GM12801 (cell line): Measurements from ENCODE around the gene EEF1AKMT3.

ENCODE experiments used
- TF ChIP-seq, protein P1 (sequence below): IDR thresholded peaks from one replicate; pipeline ENCODE4 v1.5.1; 2011; ENCODE audit warnings: control low read depth; ENCODE audit not compliant: insufficient read length; ENCODE audit errors: extremely low read depth

Gene EEF1AKMT3

DNA sequence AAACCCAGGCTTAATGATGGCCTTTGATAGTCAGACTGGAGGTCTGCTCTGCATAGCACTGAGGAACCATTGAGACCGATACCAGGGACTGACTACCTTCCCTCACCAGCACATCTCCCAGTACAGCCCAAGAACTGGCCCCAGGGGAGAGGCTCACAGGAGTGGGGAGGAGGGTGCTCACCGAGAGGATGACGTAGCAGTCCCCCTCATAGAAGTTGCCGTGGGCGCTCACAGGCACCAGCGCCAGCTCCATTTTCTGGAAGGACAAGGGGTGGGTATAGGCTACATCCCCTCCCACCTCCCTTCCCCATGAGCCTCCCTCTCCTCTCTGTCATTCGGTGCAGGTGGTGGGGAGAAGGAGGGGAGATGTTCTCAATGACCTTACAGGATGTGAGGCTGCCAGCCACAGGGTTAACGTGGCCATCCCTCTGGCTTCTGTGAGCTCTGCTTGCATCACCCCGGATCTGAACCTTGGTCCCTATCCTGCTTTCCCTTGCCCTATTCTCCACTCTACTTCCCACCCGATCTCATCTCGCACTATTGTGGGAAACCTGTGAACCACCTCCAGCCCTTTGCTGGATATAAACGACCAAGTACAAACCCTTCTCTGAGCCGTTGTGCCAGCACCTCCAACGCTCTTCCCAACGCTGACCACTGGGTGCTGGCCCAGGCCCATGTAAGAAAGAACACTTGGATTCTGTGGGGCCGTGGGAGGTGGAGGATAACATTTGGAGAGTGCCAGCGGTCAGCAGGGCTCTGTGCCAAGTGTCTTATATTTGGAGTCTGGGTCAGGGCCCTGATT is 41.8 kb downstream of the EEF1AKMT3 start:
- TF ChIP-seq, protein P1, sequence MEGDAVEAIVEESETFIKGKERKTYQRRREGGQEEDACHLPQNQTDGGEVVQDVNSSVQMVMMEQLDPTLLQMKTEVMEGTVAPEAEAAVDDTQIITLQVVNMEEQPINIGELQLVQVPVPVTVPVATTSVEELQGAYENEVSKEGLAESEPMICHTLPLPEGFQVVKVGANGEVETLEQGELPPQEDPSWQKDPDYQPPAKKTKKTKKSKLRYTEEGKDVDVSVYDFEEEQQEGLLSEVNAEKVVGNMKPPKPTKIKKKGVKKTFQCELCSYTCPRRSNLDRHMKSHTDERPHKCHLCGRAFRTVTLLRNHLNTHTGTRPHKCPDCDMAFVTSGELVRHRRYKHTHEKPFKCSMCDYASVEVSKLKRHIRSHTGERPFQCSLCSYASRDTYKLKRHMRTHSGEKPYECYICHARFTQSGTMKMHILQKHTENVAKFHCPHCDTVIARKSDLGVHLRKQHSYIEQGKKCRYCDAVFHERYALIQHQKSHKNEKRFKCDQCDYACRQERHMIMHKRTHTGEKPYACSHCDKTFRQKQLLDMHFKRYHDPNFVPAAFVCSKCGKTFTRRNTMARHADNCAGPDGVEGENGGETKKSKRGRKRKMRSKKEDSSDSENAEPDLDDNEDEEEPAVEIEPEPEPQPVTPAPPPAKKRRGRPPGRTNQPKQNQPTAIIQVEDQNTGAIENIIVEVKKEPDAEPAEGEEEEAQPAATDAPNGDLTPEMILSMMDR, result no peak

DNA sequence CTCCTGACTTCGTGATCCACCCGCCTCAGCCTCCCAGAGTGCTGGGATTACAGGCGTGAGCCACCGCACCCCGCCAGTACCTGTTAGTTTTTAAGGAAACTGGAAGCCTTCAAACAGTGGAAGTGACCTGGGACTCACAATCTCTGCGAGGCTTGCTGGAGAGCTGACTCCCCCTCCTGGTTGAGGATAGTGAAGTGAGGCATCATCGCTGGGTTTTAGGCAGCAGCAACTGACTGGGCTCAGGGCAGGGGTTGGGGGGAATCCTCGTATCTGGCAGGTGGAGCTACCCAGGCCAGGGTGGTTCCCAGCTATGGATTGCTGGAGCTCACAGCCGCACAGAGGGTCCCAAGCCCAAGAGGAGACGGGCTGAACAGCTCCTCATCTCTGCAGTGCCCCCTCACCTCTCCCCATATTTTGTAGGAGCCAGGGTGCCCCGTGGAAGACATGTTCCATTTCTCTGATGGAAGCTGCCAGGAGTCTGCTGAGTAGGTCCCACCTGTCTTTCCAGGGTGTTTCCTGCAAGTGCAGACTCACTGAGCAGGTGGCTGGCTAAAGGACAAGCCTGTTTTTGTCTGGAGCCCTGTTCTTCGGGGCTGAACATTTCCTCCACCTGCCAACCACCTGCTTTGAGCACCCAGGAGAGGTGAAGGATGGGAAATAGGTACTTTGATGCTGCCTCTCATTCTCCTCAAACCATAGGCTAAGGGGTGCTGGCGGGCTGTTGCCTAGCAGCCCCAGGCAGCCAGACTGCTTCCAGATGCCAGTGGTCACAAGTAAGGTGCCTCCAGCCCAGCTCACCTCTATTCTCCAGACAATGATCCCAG is 43.0 kb downstream of the EEF1AKMT3 start:
- TF ChIP-seq, protein P1, result no peak

DNA sequence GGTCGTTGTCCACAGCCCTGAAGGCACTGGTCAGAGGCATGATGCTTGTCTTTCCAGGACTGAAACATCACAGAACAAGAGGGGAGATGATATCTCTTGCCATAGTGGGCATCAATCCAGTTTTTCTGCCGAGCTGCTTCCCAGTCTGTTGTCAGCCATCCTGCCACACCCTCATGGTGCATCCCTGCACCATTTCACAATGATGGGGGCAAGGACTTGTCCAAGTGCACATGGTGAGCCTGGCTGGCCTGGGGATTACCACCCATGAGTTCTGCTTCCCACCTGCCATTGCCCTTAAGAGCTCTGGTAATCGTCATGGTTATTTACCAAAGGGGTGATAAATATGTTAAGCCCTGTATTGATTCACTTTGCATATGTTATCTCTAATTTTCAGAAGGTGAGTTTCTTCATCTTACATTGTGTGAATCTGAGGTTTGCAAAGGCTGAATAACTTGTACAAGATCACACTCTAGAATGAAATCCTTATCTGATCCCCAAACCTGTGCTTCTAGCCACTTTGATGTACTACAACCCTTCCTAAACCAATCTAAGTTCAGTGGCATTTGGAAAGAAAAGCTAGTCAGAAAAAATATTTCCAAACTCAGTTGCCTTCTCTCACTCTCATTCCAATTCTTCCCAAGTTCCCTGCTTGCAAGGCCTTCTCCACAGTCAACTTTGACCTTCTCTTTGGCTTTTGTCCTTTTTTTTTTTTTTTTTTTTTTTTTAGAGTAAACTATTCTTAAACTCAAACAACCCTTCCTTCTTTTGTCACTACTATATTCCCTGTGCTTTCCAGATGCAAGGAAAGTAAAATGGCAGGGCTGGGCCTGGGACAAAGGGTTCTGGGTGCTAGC is 43.8 kb downstream of the EEF1AKMT3 start:
- TF ChIP-seq, protein P1, result no peak

DNA sequence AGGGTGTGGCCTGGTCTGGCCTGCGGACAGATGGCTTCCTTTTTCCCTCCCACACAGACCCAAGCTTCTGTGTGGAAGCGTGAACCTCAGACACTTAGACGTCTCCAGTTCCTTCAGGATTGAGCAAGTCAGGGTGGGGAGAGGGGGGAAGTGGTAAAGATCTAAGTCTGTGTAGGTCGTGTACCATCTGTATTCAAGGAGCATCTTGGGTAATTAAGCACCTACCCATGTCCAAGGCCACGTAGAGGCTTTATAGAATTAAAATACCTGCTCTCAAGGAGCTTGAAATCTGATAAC is 44.4 kb downstream of the EEF1AKMT3 start:
- TF ChIP-seq, protein P1, result no peak

DNA sequence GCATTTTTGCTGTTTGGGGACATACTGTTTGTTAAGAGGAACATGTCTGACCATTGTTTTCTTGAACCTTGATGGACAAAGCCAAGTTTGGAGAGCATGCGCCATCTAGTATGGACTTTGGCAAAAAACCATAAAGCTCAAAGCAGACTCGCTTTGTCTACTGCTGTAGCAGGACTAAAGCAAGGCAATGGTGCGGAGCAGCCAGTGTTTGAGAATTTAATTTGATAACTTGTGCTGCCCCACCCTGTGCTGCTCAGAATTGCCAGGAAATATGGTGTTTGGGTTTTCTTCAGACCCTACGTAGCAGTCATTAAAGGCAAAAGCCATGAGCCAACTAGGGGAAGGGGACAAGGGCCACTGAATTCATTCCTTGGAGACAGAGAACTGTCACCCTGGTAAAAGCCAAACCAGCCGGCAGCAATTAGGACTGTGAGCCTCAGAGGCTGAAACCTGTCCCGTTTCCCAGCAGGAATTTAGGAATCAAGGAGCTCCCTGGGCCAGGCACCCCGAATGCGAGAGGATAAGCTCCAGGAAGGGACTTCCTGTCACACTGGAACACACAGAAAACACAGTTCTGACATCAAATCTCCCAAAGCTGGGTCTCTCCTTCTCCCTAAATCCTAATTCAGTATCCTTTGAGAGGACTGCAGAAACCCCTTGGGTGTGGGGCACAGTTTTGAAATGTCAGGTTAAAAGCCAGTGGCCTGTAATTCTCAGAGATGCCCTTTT is 45.0 kb downstream of the EEF1AKMT3 start:
- TF ChIP-seq, protein P1, result no peak

DNA sequence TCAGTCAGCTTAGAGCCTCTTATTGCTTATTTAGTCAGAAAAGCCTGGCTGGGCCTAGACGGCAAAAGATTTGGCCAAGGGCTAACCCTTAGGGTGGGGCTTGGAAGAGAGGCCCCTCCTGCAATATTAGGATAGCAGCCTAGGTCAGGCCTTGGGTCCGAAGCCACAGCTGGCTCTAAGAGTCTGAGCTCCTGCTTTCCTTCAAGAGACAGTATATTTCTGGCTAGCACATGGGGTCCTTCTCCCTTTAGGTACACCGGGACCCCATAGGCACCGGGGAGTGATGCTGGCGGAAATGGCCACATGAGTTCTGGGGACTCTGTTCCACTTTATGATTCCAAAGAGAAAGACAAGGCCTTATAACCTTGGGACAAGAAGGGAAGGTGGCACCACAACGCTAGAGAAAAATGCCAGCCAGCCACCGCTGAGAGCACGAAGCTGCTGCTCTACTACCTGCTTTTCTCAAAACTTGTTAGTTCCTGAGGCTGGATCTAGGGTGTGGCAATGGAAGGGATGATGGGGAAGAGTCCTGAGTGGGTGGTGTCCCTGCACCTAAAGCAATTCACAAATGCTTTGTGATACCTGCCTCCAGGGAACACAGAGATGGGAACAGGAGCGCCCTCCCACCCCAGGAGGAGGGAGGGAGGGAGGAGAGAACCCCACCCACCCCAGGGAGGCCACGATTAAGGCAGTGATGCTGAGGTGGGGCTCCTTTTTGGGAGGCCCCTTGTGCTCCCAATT is 49.2 kb downstream of the EEF1AKMT3 start:
- TF ChIP-seq, protein P1, result no peak
